Left renal pelvis (tissue), 4 donors: ENCODE data around the gene KIF26A. TPM values are rescaled to one million over a fixed set of nuclear protein-coding genes. Genes with fewer than 3 reads are reported as not detected.

ENCODE experiments used
- DNase-seq, 4 donors: peaks; one replicate each; pipeline ENCODE4 v3.0.0-alpha.2; 2013; ENCODE audit warnings: low read depth in 4 of 4, low spot score in 3 of 4
- polyA plus RNA-seq, 4 donors: library from polyadenylated mRNA; unstranded; fragments of 120-200 nt; gene quantifications; one replicate each; pipeline ENCODE4 v1.2.1, GENCODE V29; 2013; ENCODE audit not compliant: insufficient read length in 4 of 4

The KIF26A gene
- 10 to 100 TPM in 2 of 4 donors, 1 to 10 TPM in 2; 3.3 to 13.9 (median 9.8) TPM for polyA plus RNA-seq

- no peak for DNase-seq
Observed at GRCh38 chr14:104138098-104138717, at the start of gene KIF26A. KIF26A (plus strand) TSS chr14:104138587; CDS start chr14:104138723, 136 bp downstream.

DNA sequence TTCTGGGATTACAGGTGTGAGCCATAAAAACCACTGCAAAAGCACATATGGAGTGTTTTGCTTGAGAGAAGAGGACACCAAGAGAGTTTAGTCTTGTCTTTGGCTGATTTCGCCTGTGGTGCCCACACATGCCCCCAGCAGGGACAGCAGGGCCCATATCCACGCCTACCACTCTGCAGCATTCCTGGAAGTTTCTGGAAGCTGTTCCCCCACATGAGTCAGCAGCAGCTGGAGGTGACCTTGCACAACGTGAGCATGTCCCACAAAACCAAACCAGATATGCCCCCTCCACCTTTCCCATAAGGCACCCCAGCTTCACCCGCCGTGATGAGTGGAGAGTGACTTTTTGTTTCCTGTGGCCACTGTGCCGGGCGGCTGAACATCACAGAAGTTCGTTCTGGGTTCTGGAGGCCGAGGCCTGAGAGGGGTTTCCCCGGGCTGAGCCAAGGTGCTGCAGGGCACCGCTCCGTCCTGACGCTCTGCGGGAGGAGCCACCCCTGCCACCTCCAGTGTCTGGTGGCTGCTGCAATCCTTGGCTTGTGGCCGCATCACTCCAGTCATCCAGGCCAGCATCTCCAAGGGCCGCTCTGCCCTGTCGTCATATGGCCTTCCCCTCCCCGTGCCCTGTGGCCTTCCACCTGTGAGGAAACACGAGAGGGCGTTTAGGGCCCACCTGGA lies 48.2 kb upstream of the KIF26A start:
- DNase-seq: no peak

- no peak for DNase-seq
Observed at GRCh38 chr14:104091061-104091926, 47.1 kb upstream of the KIF26A start.

- DNase-seq: no peak
Observed at GRCh38 chr14:104091927-104092771, 46.2 kb upstream of the KIF26A start.

DNA sequence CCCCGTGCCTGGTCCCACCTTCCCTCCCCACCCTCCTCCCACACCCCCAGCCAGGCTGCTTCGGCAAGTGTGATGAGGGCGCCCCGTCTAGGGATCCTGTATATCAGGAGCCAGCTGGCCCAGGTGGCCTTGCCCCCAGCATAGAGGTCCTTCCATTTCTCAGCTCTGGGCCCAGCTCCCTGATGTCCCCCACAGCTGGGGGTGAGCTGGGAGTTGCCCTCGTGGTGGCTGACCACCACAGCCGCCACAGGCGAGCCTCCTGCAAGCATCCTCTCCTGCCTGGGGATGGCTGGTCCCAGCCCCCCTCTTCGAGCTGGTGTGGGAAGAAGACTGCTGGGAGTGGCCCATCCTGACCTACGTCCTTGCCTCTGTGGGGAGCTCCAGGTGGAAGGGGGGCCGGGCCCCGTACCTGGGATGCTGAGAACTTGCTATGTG lies 45.4 kb upstream of the KIF26A start:
- no peak for DNase-seq

GRCh38 chr14:104093366-104094055 lies 44.9 kb upstream of the KIF26A start:
- DNase-seq: no peak

GRCh38 chr14:104094056-104094708 lies 44.2 kb upstream of the KIF26A start:
- DNase-seq: no peak

DNA sequence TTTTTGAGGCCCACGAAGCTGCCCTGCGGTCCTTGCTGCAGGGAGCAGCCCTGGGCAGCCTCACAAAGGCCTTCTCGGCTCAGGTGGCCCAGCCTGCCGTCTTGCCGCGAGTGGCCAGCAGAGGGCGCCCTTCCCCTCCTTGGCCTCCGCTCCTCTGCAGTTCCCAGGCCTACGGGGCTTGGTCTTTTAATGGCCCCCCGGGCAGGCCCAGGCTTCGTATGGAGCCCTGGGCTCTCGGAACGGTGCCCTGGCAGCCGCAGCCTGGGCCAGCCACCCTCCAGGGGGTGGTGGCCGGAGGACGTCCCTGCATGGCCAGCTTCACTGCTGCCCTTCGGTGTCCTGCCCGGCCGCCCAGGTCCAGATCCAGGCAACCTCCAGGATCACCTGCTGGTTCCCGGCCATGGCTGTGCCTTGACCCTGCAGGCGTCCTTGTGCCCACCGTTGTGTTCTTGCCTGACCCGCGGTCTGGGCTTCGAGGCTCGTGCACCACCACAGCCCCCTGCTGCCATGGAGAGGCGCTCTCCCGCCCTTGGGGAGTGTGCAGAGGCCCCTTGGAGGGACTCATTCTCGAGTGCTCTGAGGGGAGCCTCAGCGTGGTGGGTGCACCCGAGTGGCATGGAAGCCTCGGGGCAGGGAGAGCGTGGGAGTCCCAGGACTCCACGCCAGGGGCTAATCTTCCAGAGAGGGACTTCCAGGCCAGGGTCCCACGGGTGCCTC lies 43.5 kb upstream of the KIF26A start:
- DNase-seq: no peak

GRCh38 chr14:104095426-104096310 lies 42.7 kb upstream of the KIF26A start:
- DNase-seq: no peak

- DNase-seq: no peak
Observed at GRCh38 chr14:104096318-104096717, 42.1 kb upstream of the KIF26A start.

DNA sequence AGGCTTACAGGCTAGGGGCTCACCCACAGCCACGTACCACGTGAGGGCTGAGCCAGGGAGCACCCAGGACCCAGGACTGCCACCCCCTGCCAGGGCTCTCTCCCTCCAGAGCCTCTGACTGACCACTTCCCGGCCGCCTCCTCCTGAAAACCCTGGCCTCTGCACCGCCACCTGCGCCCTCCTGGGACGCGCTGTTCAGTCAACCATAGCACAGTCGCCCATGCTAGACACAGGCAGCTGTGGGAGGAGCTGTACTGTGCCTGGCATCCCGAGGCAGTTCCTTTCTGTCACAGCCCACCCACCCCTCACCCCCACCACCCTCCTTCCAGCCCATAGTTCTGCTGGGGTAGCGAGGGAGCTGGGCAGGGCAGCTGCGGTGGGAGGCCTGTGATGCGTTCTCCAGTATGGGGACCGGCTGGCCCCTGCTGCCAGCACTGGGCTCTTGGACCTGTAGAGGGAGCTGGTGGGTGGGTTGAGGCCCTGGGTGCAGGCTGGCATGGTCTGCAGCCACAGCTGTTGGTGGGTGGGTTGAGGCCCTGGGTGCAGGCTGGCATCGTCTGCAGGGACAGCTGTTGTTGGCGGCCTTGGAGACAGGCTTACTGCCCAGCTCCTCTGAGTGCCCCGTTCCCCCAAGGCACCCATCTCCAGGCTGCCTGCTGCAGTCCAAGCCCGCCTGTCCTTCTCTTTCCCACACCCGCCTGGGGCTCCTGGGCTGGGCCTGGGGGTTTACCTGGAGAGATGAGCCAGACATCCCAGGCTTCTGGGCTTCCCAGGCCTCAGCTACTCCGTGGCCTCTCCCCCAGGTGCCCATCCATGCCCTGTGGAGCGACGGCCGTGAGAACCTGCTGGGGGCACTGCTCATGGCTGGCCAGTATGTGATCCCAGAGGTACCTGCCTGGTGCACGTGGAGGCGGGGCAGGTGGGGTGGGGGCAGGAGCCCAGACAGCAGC lies 41.4 kb upstream of the KIF26A start:
- no peak for DNase-seq

- DNase-seq: no peak
Observed at GRCh38 chr14:104098272-104099095, 39.9 kb upstream of the KIF26A start.

- DNase-seq: no peak
Observed at GRCh38 chr14:104099096-104100041, 39.0 kb upstream of the KIF26A start.
